Fibroblast of lung (primary cell): ENCODE data around the gene HDAC2. TPM values are rescaled to one million over a fixed set of nuclear protein-coding genes. Genes with fewer than 3 reads are reported as not detected.

ENCODE experiments used
- DNase-seq, 2 donors: peaks; one replicate each; pipeline versions ENCODE4 v3.0.0 to v3.0.0-alpha.2; 2010; ENCODE audit warnings: low read depth in 2 of 2
- H2AFZ ChIP-seq: 2 replicates; pipeline ENCODE4 v1.5.1; 2012; ENCODE audit warnings: low read length, control low read depth, inconsistent platforms
- H3K27ac ChIP-seq: 2 replicates; pipeline ENCODE4 v1.5.1; 2011; ENCODE audit warnings: low read length, control low read depth; ENCODE audit not compliant: insufficient read depth
- H3K27me3 ChIP-seq: 2 replicates; pipeline ENCODE4 v1.5.1; 2011; ENCODE audit warnings: mild to moderate bottlenecking, low read length; ENCODE audit not compliant: control insufficient read depth, insufficient read depth
- H3K36me3 ChIP-seq: 2 replicates; pipeline ENCODE4 v1.5.1; 2011; ENCODE audit warnings: low read length; ENCODE audit not compliant: control insufficient read depth, insufficient read depth
- H3K4me1 ChIP-seq: 2 replicates; pipeline ENCODE4 v1.5.1; 2011; ENCODE audit warnings: low read length; ENCODE audit not compliant: control insufficient read depth, insufficient read depth; ENCODE audit errors: extremely low read depth
- H3K4me2 ChIP-seq: 2 replicates; pipeline ENCODE4 v1.5.1; 2011; ENCODE audit warnings: low read length, control low read depth; ENCODE audit not compliant: insufficient read depth; ENCODE audit errors: extremely low read depth
- H3K4me3 ChIP-seq, 4 experiments: fragments of 200-600 bp in 1 of 4; sonication (generic) in 1 of 4; replicated peaks in 1 of 4; 2 replicates each; pipeline ENCODE4 v1.5.1; 2011 to 2016; ENCODE audit warnings: low read length in 4 of 4, low read depth in 3 of 4, mild to moderate bottlenecking in 3 of 4, control low read depth in 2 of 4, inconsistent platforms in 1 of 4, mixed read lengths in 1 of 4; ENCODE audit not compliant: insufficient read depth in 1 of 4; ENCODE audit errors: control extremely low read depth in 1 of 4
- H3K79me2 ChIP-seq: 2 replicates; pipeline ENCODE4 v1.5.1; 2012; ENCODE audit warnings: mild to moderate bottlenecking, low read length, inconsistent platforms; ENCODE audit not compliant: control insufficient read depth, insufficient read depth
- H3K9ac ChIP-seq: 2 replicates; pipeline ENCODE4 v1.5.1; 2011; ENCODE audit warnings: mild to moderate bottlenecking, low read length, control low read depth; ENCODE audit not compliant: insufficient read depth
- H3K9me3 ChIP-seq: 2 replicates; pipeline ENCODE4 v1.5.1; 2012; ENCODE audit warnings: low read depth, low read length; ENCODE audit not compliant: control insufficient read depth, insufficient read depth
- H4K20me1 ChIP-seq: 2 replicates; pipeline ENCODE4 v1.5.1; 2011; ENCODE audit warnings: low read length; ENCODE audit not compliant: control insufficient read depth, insufficient read depth; ENCODE audit errors: extremely low read depth
- EZH2 ChIP-seq: IDR thresholded peaks from 2 replicates; pipeline ENCODE4 v1.5.1; 2012; ENCODE audit warnings: low read length, control low read depth, mild to moderate bottlenecking; ENCODE audit errors: missing control alignments
- polyA plus RNA-seq, 2 donors: library from polyadenylated mRNA; depleted of rRNA in 1 of 2; stranded (reverse) in 1 of 2; unstranded in 1 of 2; fragments of >200 nt; gene quantifications; 2 replicates each; pipeline ENCODE4 v1.2.1, GENCODE V29; 2011 to 2012; ENCODE audit warnings: missing spikeins in 1 of 2
- total RNA-seq: library from RNA; depleted of rRNA; stranded (reverse); fragments of >200 nt; gene quantifications from 2 replicates; pipeline ENCODE4 v1.2.1, GENCODE V29; 2014
- TF ChIP-seq, protein P1 (sequence below), 2 donors: IDR thresholded peaks in 1 of 2; conservative IDR thresholded peaks in 1 of 2; 1 replicate in 1 of 2; 2 replicates in 1 of 2; pipeline ENCODE4 v1.5.1; 2011 to 2012; ENCODE audit warnings: low read length in 2 of 2, control low read depth in 1 of 2, inconsistent platforms in 1 of 2, low read depth in 1 of 2, mild to moderate bottlenecking in 1 of 2

HDAC2 gene
- total and polyA plus RNA-seq, 2 donors (not counting 1 experiment from before 2014, with no cell fraction given): 64.9 to 155 TPM

DNA sequence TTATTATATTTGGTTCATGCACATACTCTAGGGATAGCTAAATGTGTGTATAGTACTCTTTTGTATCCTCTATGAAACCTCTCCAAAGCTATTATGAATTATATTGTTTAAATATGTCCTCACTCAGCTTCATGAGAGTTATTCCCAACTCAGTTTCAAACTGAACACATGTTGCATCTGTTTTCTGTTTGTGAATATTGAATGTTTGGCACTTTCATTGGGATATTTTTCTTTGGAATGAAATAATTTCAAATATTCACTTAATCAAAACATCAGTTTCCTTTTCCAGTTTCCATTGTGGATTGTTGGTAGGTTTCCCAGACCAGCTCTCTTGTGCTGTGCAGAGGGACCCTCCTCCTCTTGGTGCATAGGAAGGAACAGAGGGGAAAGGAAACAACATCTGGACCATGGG is 46.6 kb downstream of the HDAC2 start:
- no peak overlapping the region for H3K4me3 ChIP-seq
- DNase-seq: no peak
- no peak overlapping the region for H3K27ac ChIP-seq
- H3K9me3 ChIP-seq: no peaks in the 10 kb centered on the region
- no peak overlapping the region for H3K9ac ChIP-seq
- no peaks in the 10 kb centered on the region for H3K4me1 ChIP-seq
- no peaks in the 10 kb centered on the region for H3K36me3 ChIP-seq
- TF ChIP-seq EZH2: no peak
- TF ChIP-seq, protein P1, sequence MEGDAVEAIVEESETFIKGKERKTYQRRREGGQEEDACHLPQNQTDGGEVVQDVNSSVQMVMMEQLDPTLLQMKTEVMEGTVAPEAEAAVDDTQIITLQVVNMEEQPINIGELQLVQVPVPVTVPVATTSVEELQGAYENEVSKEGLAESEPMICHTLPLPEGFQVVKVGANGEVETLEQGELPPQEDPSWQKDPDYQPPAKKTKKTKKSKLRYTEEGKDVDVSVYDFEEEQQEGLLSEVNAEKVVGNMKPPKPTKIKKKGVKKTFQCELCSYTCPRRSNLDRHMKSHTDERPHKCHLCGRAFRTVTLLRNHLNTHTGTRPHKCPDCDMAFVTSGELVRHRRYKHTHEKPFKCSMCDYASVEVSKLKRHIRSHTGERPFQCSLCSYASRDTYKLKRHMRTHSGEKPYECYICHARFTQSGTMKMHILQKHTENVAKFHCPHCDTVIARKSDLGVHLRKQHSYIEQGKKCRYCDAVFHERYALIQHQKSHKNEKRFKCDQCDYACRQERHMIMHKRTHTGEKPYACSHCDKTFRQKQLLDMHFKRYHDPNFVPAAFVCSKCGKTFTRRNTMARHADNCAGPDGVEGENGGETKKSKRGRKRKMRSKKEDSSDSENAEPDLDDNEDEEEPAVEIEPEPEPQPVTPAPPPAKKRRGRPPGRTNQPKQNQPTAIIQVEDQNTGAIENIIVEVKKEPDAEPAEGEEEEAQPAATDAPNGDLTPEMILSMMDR (conservative IDR thresholded peaks at IDR 0.05 in 1 of 2, IDR thresholded peaks at IDR 0.05 in 1 of 2; ENCODE audit: low read depth in 1 of 2, low read length in 2 of 2): no peak
- no peak overlapping the region for H2AFZ ChIP-seq
- no peaks in the 10 kb centered on the region for H3K79me2 ChIP-seq
- H4K20me1 ChIP-seq: no peaks in the 10 kb centered on the region
- H3K4me2 ChIP-seq: no peak overlapping the region
- no peaks in the 10 kb centered on the region for H3K27me3 ChIP-seq

DNA sequence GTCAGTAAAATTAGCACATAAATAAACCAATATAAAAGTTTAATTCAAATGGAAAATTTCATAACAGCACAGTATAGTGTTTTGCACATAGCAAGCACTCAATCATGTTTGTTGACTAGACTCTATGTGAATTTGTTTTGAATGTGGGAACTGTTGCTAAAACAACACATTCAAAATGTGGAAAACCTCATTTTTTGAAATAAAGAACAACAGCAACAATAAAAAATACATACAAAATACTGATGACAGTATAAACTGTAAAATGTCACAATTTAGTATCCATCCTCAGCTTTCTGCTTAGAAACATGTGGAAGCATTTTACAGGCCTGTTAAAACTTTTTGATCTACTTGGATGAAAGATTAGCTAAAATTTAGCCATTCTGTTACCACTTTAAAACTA is 47.4 kb downstream of the HDAC2 start:
- Histone ChIP-seq H3K9me3 (no peaks in the 10 kb centered on the region), H2AFZ (no peak overlapping the region), H3K27ac (no peak overlapping the region), H4K20me1 (no peaks in the 10 kb centered on the region), H3K9ac (no peak overlapping the region), H3K4me1 (no peaks in the 10 kb centered on the region), H3K4me2 (no peak overlapping the region), H3K4me3 (no peak overlapping the region), H3K79me2 (no peaks in the 10 kb centered on the region), H3K27me3 (no peaks in the 10 kb centered on the region), H3K36me3 (no peaks in the 10 kb centered on the region)
- TF ChIP-seq, protein P1 (conservative IDR thresholded peaks at IDR 0.05 in 1 of 2, IDR thresholded peaks at IDR 0.05 in 1 of 2; ENCODE audit: low read depth in 1 of 2, low read length in 2 of 2): no peak
- TF ChIP-seq EZH2: no peak
- no peak for DNase-seq

DNA sequence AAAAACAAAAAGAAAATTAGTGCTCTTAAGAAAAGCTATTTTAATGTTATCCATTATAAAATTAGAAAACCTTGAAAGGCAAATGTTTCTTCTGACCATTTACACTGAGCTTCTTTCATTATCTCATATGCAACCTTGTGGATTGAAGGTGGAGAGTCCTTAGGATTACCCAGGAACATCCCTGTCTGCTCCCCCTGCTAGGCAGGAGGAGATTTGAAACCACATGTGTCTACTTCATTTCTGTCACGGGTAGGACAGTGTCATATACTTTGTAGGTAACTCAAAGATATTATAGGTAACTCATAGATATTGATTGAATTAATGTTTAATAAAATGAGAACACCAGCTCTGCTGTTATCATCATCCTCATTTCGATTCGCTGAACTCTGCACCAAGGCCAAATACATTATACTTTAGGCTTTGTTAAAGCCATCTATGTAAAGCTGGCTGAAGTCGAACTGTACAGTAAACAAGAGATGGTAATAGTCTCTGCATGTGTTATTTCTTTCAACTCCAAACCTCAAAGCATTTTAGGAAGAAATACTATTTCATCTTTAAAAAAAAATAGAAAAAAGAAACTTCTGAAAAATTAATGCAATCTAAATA is 49.5 kb downstream of the HDAC2 start:
- Histone ChIP-seq H3K27ac (no peak overlapping the region), H3K79me2 (no peaks in the 10 kb centered on the region), H2AFZ (no peak overlapping the region), H3K36me3 (no peaks in the 10 kb centered on the region), H3K9me3 (no peaks in the 10 kb centered on the region), H4K20me1 (no peaks in the 10 kb centered on the region), H3K4me1 (no peaks in the 10 kb centered on the region), H3K27me3 (no peaks in the 10 kb centered on the region), H3K4me2 (no peak overlapping the region), H3K9ac (no peak overlapping the region), H3K4me3 (no peak overlapping the region)
- DNase-seq: no peak
- TF ChIP-seq EZH2: no peak
- TF ChIP-seq, protein P1 (conservative IDR thresholded peaks at IDR 0.05 in 1 of 2, IDR thresholded peaks at IDR 0.05 in 1 of 2; ENCODE audit: low read depth in 1 of 2, low read length in 2 of 2): no peak
